Measurements from ENCODE around the gene MRPS23.

DNA sequence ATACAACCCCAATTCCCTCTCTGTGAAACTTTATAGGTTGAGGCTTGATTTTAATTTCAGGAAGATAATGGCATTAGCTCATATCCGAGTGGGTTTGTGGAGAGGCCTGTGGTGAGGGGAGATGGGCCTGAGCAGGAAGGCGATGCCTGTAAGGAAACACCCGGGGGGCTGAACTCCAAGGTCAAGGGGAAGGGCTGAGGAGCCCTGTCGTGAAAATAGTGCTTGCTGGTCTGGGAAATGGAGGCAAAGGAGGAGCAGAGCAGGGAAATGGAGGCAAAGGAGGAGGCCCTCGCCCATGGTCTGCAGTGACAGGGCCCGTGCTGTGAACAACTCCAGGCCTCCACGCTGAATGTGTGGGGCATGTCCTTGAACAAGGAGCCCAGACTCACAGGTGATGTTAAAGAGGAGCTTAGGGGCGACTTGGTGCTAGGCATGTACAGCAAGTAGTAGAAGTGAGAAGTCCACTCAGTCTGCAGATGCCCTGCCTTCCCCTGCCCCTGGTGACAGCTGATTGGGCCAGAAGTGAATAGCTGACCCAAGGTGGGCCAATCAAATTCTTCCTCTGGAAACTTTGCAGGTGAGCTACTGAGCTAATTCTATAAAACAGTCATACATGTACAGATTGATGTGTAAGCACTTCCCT, 38.1 kb downstream of the MRPS23 start:
- no peak for TF ChIP-seq CTCF (IDR thresholded peaks at IDR 0.05)
- TF ChIP-seq POLR2A (IDR thresholded peaks at IDR 0.05) = no peak

All from transverse colon (tissue), 3 donors.